ENCODE measurements around the gene ZNF701. TPM values are rescaled to one million over a fixed set of nuclear protein-coding genes. Genes with fewer than 3 reads are reported as not detected.
"Not testable (repeated sequence)": the region's sequence is repeated elsewhere in the genome, so short reads cannot be mapped to it uniquely, and the experiment has no call there.

The ZNF701 gene
- total RNA-seq, 2 donors from 2014 or later = 6.5 to 10.9 TPM

GRCh38 chr19:52554216-52554971 lies 15.7 kb upstream of the ZNF701 start:
- Histone ChIP-seq H3K27ac (no peak overlapping the region), H3K27me3 (no peaks in the 10 kb centered on the region), H3K4me1 (no peaks in the 10 kb centered on the region), H3K36me3 (replicated peaks in 1 of 2; ENCODE audit: insufficient read depth in 1 of 2, low read depth in 2 of 2) (peaks cover 15 to 31% of the 10 kb centered on the region in 2 donors), H3K9me3 (peaks cover 0 to 86% (median 0%) of the 10 kb centered on the region in 3 donors), H3K4me3 (no peak overlapping the region)
- TF ChIP-seq POLR2A (IDR thresholded peaks at IDR 0.05) = no peak
- TF ChIP-seq CTCF (IDR thresholded peaks at IDR 0.05) = no peak
- ATAC-seq = no peak
- intact Hi-C loops (cut with DNase I) = no loop called here
- no peak for DNase-seq
- WGBS, 2 donors = 97% methylated on average over 15 of the region's 15 CpGs

- no peak for TF ChIP-seq CTCF (IDR thresholded peaks at IDR 0.05)
- no peak for TF ChIP-seq POLR2A (IDR thresholded peaks at IDR 0.05)
- ATAC-seq (no peak), DNase-seq (no peak)
- intact Hi-C loops (cut with DNase I) = no loop called here
- Histone ChIP-seq H3K36me3 (replicated peaks in 1 of 2; ENCODE audit: insufficient read depth in 1 of 2, low read depth in 2 of 2) (peaks cover 15 to 23% of the 10 kb centered on the region in 2 donors), H3K4me3 (no peak overlapping the region), H3K9me3 (peaks cover 0 to 81% (median 0%) of the 10 kb centered on the region in 3 donors), H3K27me3 (no peaks in the 10 kb centered on the region), H3K4me1 (no peaks in the 10 kb centered on the region), H3K27ac (no peak overlapping the region)
- WGBS, 2 donors = 95 to 98% methylated on average over 16 of the region's 16 CpGs
Observed at GRCh38 chr19:52557231-52557995, 12.7 kb upstream of the ZNF701 start.

- H3K27ac ChIP-seq; H3K4me1 ChIP-seq; H3K4me3 ChIP-seq; intact Hi-C loops (cut with DNase I); ATAC-seq; DNase-seq; H3K27me3 ChIP-seq: not testable (repeated sequence)
- WGBS, 2 donors = 72 to 83% methylated on average over 5 of the region's 5 CpGs
- H3K36me3 ChIP-seq (replicated peaks in 1 of 2; ENCODE audit: insufficient read depth in 1 of 2, low read depth in 2 of 2) = peaks cover 9 to 11% of the 10 kb centered on the region in 2 donors
- H3K9me3 ChIP-seq = peaks cover 0 to 66% (median 0%) of the 10 kb centered on the region in 3 donors
Observed at GRCh38 chr19:52558732-52559445, 11.2 kb upstream of the ZNF701 start.

- ATAC-seq; H3K36me3 ChIP-seq (replicated peaks in 1 of 2; ENCODE audit: insufficient read depth in 1 of 2, low read depth in 2 of 2); DNase-seq; H3K4me1 ChIP-seq; H3K27me3 ChIP-seq; H3K4me3 ChIP-seq; intact Hi-C loops (cut with DNase I); H3K27ac ChIP-seq: not testable (repeated sequence)
- WGBS, 2 donors = 94 to 97% methylated on average over 8 of the region's 8 CpGs
- peaks cover 0 to 50% (median 2%) of the 10 kb centered on the region in 3 donors for H3K9me3 ChIP-seq
Observed at GRCh38 chr19:52561611-52562010, 8.5 kb upstream of the ZNF701 start.

GRCh38 chr19:52566121-52566520 lies 4.0 kb upstream of the ZNF701 start:
- ATAC-seq = no peak
- 87 to 92% methylated on average over 6 of the region's 6 CpGs for WGBS, 2 donors
- Histone ChIP-seq H3K4me1 (peaks cover 7% of the 10 kb centered on the region), H3K9me3 (peaks cover 0 to 15% (median 2%) of the 10 kb centered on the region in 3 donors), H3K36me3 (replicated peaks in 1 of 2; ENCODE audit: insufficient read depth in 1 of 2, low read depth in 2 of 2) (no peaks in the 10 kb centered on the region), H3K27ac (no peak overlapping the region), H3K4me3 (no peak overlapping the region), H3K27me3 (no peaks in the 10 kb centered on the region)
- intact Hi-C loops (cut with DNase I) = no loop called here
- DNase-seq = no peak
- no peak for TF ChIP-seq CTCF (IDR thresholded peaks at IDR 0.05)
- no peak for TF ChIP-seq POLR2A (IDR thresholded peaks at IDR 0.05)
